ENCODE data around the gene RNASEH2B.

The RNASEH2B gene

DNA sequence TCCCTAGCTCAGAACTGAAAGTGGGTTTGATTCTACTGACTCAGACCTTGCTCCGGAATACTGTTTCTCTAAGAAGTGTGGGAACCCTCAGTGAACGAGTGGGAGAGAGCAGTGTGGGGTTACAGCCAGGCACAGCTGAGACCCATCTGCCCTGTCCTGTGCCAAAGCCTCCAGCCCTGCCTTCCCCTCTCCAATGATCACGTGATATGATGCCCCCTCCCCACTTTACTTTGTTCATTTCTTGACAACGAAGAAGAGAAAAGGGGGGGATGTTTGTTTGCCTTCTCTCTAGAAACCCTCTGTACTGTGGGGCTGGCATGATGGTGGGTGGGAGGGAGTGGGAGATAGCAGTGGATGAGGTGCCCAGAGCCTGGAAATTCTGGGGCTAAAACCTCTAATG, 96.0 kb downstream of the RNASEH2B start:
- DNase-seq (ENCODE audit: low read depth) = no peak
- TF ChIP-seq, protein P1, sequence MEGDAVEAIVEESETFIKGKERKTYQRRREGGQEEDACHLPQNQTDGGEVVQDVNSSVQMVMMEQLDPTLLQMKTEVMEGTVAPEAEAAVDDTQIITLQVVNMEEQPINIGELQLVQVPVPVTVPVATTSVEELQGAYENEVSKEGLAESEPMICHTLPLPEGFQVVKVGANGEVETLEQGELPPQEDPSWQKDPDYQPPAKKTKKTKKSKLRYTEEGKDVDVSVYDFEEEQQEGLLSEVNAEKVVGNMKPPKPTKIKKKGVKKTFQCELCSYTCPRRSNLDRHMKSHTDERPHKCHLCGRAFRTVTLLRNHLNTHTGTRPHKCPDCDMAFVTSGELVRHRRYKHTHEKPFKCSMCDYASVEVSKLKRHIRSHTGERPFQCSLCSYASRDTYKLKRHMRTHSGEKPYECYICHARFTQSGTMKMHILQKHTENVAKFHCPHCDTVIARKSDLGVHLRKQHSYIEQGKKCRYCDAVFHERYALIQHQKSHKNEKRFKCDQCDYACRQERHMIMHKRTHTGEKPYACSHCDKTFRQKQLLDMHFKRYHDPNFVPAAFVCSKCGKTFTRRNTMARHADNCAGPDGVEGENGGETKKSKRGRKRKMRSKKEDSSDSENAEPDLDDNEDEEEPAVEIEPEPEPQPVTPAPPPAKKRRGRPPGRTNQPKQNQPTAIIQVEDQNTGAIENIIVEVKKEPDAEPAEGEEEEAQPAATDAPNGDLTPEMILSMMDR (IDR thresholded peaks at IDR 0.05; ENCODE audit: insufficient read depth, low read depth, low read length, missing control alignments) = no peak
- H3K4me3 ChIP-seq (ENCODE audit: low read depth, low read length) = no peak overlapping the region

Measured in GM12865 (cell line).